Stomach (tissue), 4 donors: ENCODE data around the gene TSKS.

Source experiments
- CTCF ChIP-seq, 7 experiments: fragments of 450-650 bp in 4 of 7; fragments of 200-600 bp in 3 of 7; sonication (generic) in 3 of 7; IDR thresholded peaks; one replicate each; pipeline ENCODE4 v1.5.1; 2016 to 2019; ENCODE audit warnings: antibody characterized with exemption in 7 of 7, control low read depth in 2 of 7, mild to moderate bottlenecking in 1 of 7
- EP300 ChIP-seq: sonication (generic); formaldehyde crosslinking; IDR thresholded peaks from one replicate; pipeline ENCODE4 v1.6.1; 2017; ENCODE audit warnings: antibody characterized with exemption
- POLR2A ChIP-seq, 4 donors: fragments of 450-650 bp; IDR thresholded peaks; one replicate each; pipeline ENCODE4 v1.6.1; 2016; ENCODE audit warnings: antibody characterized with exemption in 4 of 4, control low read depth in 2 of 4, mild to moderate bottlenecking in 1 of 4, moderate library complexity in 1 of 4
- POLR2AphosphoS5 ChIP-seq, 3 donors: sonication (generic); formaldehyde crosslinking; IDR thresholded peaks; one replicate each; pipeline ENCODE4 v1.6.1; 2016; ENCODE audit warnings: antibody characterized with exemption in 3 of 3

GRCh38 chr19:49767967-49768581 is 5.0 kb upstream of the TSKS start:
- TF ChIP-seq CTCF (IDR thresholded peaks at IDR 0.05) (no peak), POLR2AphosphoS5 (IDR thresholded peaks at IDR 0.05) (no peak), POLR2A (IDR thresholded peaks at IDR 0.05) (no peak), EP300 (no peak)
